Peyer's patch (tissue), 4 donors: ENCODE measurements around the gene LTA. TPM values are rescaled to one million over a fixed set of nuclear protein-coding genes. Genes with fewer than 3 reads are reported as not detected.
A peak's percentile ranks its signal among the peaks of the same experiment; 100 is the strongest.

Source experiments
- DNase-seq, 3 donors: peaks; one replicate each; pipeline ENCODE4 v3.0.0-alpha.2; 2017 to 2019
- H3K27ac ChIP-seq, 4 donors: fragments of 200-600 bp; sonication (generic); one replicate each; pipeline ENCODE4 v1.5.1; 2016 to 2019
- H3K27me3 ChIP-seq, 2 donors: fragments of 200-600 bp; sonication (generic); one replicate each; pipeline ENCODE4 v1.5.1; 2019
- H3K36me3 ChIP-seq, 3 donors: fragments of 200-600 bp; sonication (generic); one replicate each; pipeline ENCODE4 v1.5.1; 2016 to 2019
- H3K4me1 ChIP-seq, 4 donors: fragments of 200-600 bp; sonication (generic); one replicate each; pipeline ENCODE4 v1.5.1; 2016 to 2019
- H3K4me3 ChIP-seq, 4 donors: fragments of 200-600 bp; sonication (generic); 1 replicate in 3 of 4; 2 replicates in 1 of 4; pipeline ENCODE4 v1.5.1; 2016 to 2019; ENCODE audit warnings: mild to moderate bottlenecking in 1 of 4
- H3K9me3 ChIP-seq, 4 donors: fragments of 200-600 bp; sonication (generic); one replicate each; pipeline ENCODE4 v1.5.1; 2016 to 2019; ENCODE audit warnings: mild to moderate bottlenecking in 1 of 4
- CTCF ChIP-seq, 6 experiments: fragments of 450-650 bp in 4 of 6; fragments of 200-600 bp in 2 of 6; sonication (generic) in 1 of 6; IDR thresholded peaks; one replicate each; pipeline ENCODE4 v1.5.1; 2017 to 2019; ENCODE audit warnings: antibody characterized with exemption in 6 of 6, mild to moderate bottlenecking in 3 of 6, moderate library complexity in 1 of 6
- POLR2A ChIP-seq, 2 donors: fragments of 450-650 bp; IDR thresholded peaks; one replicate each; pipeline ENCODE4 v1.5.1; 2017; ENCODE audit warnings: antibody characterized with exemption in 2 of 2, mild to moderate bottlenecking in 2 of 2, moderate library complexity in 2 of 2
- total RNA-seq, 4 donors: library from RNA; depleted of rRNA; stranded (reverse); fragments of >200 nt; gene quantifications; one replicate each; pipeline ENCODE4 v1.1.0, GENCODE V29; 2016

LTA gene
- total RNA-seq, 4 donors from 2014 or later = not detected

- peak overlapping the region; percentile 58 to 83 (median 72) for H3K4me3 ChIP-seq
- TF ChIP-seq POLR2A (IDR thresholded peaks at IDR 0.05) (no peak), CTCF (IDR thresholded peaks at IDR 0.05) (no peak)
- H3K27me3 ChIP-seq = no peaks in the 10 kb centered on the region
- H3K4me1 ChIP-seq = peaks cover 0 to 43% (median 21%) of the 10 kb centered on the region in 4 donors
- peak overlapping the region; percentile 84 to 91 (median 90) for H3K27ac ChIP-seq
- no peaks in the 10 kb centered on the region for H3K9me3 ChIP-seq
- no peak for DNase-seq
- H3K36me3 ChIP-seq = peaks cover 0 to 46% (median 0%) of the 10 kb centered on the region in 3 donors
These were observed 31.4 kb upstream of the LTA start for GRCh38 chr6:31540640-31541039.

DNA sequence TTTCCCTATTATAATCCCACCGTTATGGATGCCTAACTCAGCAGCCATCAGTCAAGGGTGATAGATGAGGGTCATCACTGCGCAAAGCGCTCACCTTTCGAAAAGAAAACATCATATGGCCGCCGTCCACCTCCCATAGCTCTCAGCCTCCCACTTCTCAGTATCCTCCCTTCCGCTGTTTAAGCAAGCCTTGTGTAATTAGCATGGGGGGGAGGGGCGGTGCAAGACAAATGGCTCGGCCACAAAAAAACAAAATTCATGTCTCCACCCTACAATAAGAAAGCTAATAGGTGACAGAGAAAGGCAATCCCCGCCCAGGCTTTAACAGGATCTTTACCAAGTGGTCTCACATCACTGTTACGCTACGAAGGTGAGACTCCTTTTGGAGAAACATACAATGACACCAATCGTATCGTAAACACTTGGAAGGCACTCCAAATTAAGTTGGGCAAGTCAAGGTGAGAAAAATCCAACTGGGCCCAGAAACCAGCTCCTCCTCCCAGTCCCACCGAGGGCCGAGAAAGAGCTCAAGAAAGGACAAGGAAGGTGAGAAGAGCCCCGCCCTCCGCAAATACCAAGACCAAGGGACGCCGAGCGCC lies 30.9 kb upstream of the LTA start:
- Histone ChIP-seq H3K4me3 (peak overlapping the region; percentile 58 to 83 (median 72)), H3K9me3 (no peaks in the 10 kb centered on the region), H3K27ac (peak overlapping the region; percentile 84 to 91 (median 90)), H3K36me3 (peaks cover 0 to 41% (median 0%) of the 10 kb centered on the region in 3 donors), H3K27me3 (no peaks in the 10 kb centered on the region), H3K4me1 (peaks cover 0 to 43% (median 21%) of the 10 kb centered on the region in 4 donors)
- TF ChIP-seq CTCF (IDR thresholded peaks at IDR 0.05) (no peak), POLR2A (IDR thresholded peaks at IDR 0.05) (no peak)
- DNase-seq = peak in 2 of 3 donors; percentile 71 to 72

GRCh38 chr6:31541658-31542521 lies 30.2 kb upstream of the LTA start, which contains the start of gene DDX39B:
Gene DDX39B, minus strand, starts transcription at chr6:31542003. Its CDS starts 1,471 bp downstream, at chr6:31540532.
- peak in 1 of 6 experiments; percentile 12 for TF ChIP-seq CTCF (IDR thresholded peaks at IDR 0.05)
- peak; percentile 81 to 83 for TF ChIP-seq POLR2A (IDR thresholded peaks at IDR 0.05)
- no peaks in the 10 kb centered on the region for H3K27me3 ChIP-seq
- peaks cover 0 to 34% (median 0%) of the 10 kb centered on the region in 3 donors for H3K36me3 ChIP-seq
- H3K4me1 ChIP-seq = peaks cover 0 to 50% (median 21%) of the 10 kb centered on the region in 4 donors
- H3K4me3 ChIP-seq = peak within 1 kb of the TSS; percentile 58 to 83 (median 72)
- peak within 1 kb of the TSS; percentile 84 to 91 (median 90) for H3K27ac ChIP-seq
- peak; percentile 93 to 98 (median 93) for DNase-seq
- H3K9me3 ChIP-seq = no peaks in the 10 kb centered on the region

DNA sequence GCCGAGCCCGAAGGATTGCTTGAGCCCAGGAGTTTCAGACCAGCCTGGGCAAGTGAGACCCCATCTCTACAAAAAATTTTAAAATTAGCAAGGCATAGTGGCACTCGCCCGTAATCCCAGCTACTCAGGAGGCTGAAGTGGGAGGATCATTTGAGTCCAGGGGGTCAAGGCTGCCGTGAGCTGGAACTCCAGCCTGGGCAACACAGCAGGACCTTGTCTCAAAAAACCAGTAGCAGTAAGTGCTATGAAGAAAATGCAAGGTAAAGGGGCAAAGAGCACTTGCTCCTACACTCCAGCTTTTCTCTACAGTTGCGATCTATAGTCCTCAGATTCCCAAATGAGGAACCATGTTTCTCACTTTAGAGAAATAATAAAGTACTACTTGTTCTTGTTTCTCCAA lies 28.4 kb upstream of the LTA start:
- H3K27me3 ChIP-seq = no peaks in the 10 kb centered on the region
- TF ChIP-seq CTCF (IDR thresholded peaks at IDR 0.05) = no peak
- TF ChIP-seq POLR2A (IDR thresholded peaks at IDR 0.05) = no peak
- no peak for DNase-seq
- no peaks in the 10 kb centered on the region for H3K9me3 ChIP-seq
- H3K27ac ChIP-seq = no peak overlapping the region
- H3K4me1 ChIP-seq = peaks cover 0 to 49% (median 27%) of the 10 kb centered on the region in 4 donors
- no peak overlapping the region for H3K4me3 ChIP-seq
- peaks cover 0 to 16% (median 0%) of the 10 kb centered on the region in 3 donors for H3K36me3 ChIP-seq

GRCh38 chr6:31544676-31545075 lies 27.4 kb upstream of the LTA start:
- Histone ChIP-seq H3K4me3 (no peak overlapping the region), H3K36me3 (peaks cover 0 to 14% (median 0%) of the 10 kb centered on the region in 3 donors), H3K27me3 (no peaks in the 10 kb centered on the region), H3K27ac (no peak overlapping the region), H3K4me1 (peaks cover 0 to 39% (median 18%) of the 10 kb centered on the region in 4 donors), H3K9me3 (no peaks in the 10 kb centered on the region)
- no peak for DNase-seq
- TF ChIP-seq CTCF (IDR thresholded peaks at IDR 0.05) = no peak
